HEK293 (cell line): Measurements from ENCODE around the gene KRTAP4-9.
A peak's percentile ranks its signal among the peaks of the same experiment; 100 is the strongest.

Source experiments
- CTCF ChIA-PET: fragments of 350-600 bp; formaldehyde crosslinking; extraction: SDS; loops from one replicate; lab custom pipeline; 2021; ENCODE audit warnings: antibody characterized with exemption; lab: Yijun Ruan, JAX
- POLR2A ChIA-PET: fragments of 300-600 bp; formaldehyde crosslinking; extraction: SDS; loops from one replicate; lab custom pipeline; 2020; ENCODE audit warnings: antibody characterized with exemption, inconsistent platforms; lab: Yijun Ruan, JAX
- H3K27ac ChIP-seq: fragments of 200-500 bp; sonication (Bioruptor generic); 2 replicates; pipeline ENCODE4 v1.5.1; 2014; ENCODE audit warnings: low read depth, low read length, control low read depth, inconsistent platforms; ENCODE audit errors: extremely low read depth
- H3K36me3 ChIP-seq, 2 experiments: fragments of 200-500 bp in 1 of 2; sonication (Bioruptor generic) in 1 of 2; 1 replicate in 1 of 2; 2 replicates in 1 of 2; pipeline ENCODE4 v1.5.1; 2014 to 2017; ENCODE audit warnings: inconsistent platforms in 2 of 2, low read length in 2 of 2; ENCODE audit not compliant: control insufficient read depth in 2 of 2, insufficient read depth in 1 of 2
- H3K4me1 ChIP-seq: fragments of 200-500 bp; sonication (Bioruptor generic); 2 replicates; pipeline ENCODE4 v1.5.1; 2014; ENCODE audit warnings: mild to moderate bottlenecking, low read length, inconsistent platforms; ENCODE audit not compliant: control insufficient read depth, insufficient read depth
- H3K4me3 ChIP-seq: 2 replicates; pipeline ENCODE4 v1.5.1; 2011; ENCODE audit warnings: low read depth, mild to moderate bottlenecking, control low read depth, low read length, moderate library complexity
- H3K9me3 ChIP-seq: fragments of 200-500 bp; sonication (Bioruptor generic); 2 replicates; pipeline ENCODE4 v1.5.1; 2014; ENCODE audit warnings: low read depth, low read length, inconsistent platforms; ENCODE audit not compliant: control insufficient read depth, insufficient read depth
- KLF16 ChIP-seq: fragments of 450-650 bp; formaldehyde crosslinking; IDR thresholded peaks from 2 replicates; pipeline ENCODE4 v1.5.1; 2017; ENCODE audit warnings: missing biosample characterization, missing genetic modification characterization
- PRDM1 ChIP-seq: fragments of 450-650 bp; formaldehyde crosslinking; IDR thresholded peaks from 2 replicates; pipeline ENCODE4; 2016; ENCODE audit warnings: missing biosample characterization, missing genetic modification characterization
- PRDM4 ChIP-seq: fragments of 450-650 bp; formaldehyde crosslinking; IDR thresholded peaks from 2 replicates; pipeline ENCODE4 v1.5.1; 2017; ENCODE audit warnings: missing biosample characterization, missing genetic modification characterization
- SALL2 ChIP-seq: fragments of 450-650 bp; formaldehyde crosslinking; IDR thresholded peaks from 2 replicates; pipeline ENCODE4 v1.5.0; 2017; ENCODE audit warnings: missing biosample characterization, mild to moderate bottlenecking, missing genetic modification characterization, borderline replicate concordance
- ZNF140 ChIP-seq: fragments of 450-650 bp; formaldehyde crosslinking; IDR thresholded peaks from 2 replicates; pipeline ENCODE4 v1.5.1; 2016; ENCODE audit warnings: missing biosample characterization, missing genetic modification characterization
- ZNF23 ChIP-seq: fragments of 450-650 bp; formaldehyde crosslinking; IDR thresholded peaks from 2 replicates; pipeline ENCODE4 v1.5.1; 2016; ENCODE audit warnings: missing biosample characterization, missing genetic modification characterization, borderline replicate concordance
- ZNF239 ChIP-seq: fragments of 450-650 bp; formaldehyde crosslinking; IDR thresholded peaks from 2 replicates; pipeline ENCODE4 v1.5.1; 2016; ENCODE audit warnings: missing biosample characterization, missing genetic modification characterization
- ZNF366 ChIP-seq: fragments of 450-650 bp; formaldehyde crosslinking; conservative IDR thresholded peaks from 2 replicates; pipeline ENCODE4 v1.5.1; 2016; ENCODE audit warnings: missing biosample characterization, missing genetic modification characterization
- ZNF426 ChIP-seq: fragments of 450-650 bp; formaldehyde crosslinking; IDR thresholded peaks from 2 replicates; pipeline ENCODE4 v1.5.1; 2017; ENCODE audit warnings: missing biosample characterization, missing genetic modification characterization, mild to moderate bottlenecking, inconsistent platforms, moderate library complexity
- ZNF658 ChIP-seq: fragments of 450-650 bp; formaldehyde crosslinking; IDR thresholded peaks from 2 replicates; pipeline ENCODE4; 2016; ENCODE audit warnings: missing biosample characterization, missing genetic modification characterization
- ZNF837 ChIP-seq: fragments of 450-650 bp; formaldehyde crosslinking; IDR thresholded peaks from 2 replicates; pipeline ENCODE4 v1.5.1; 2016; ENCODE audit warnings: missing biosample characterization, missing genetic modification characterization
- TF ChIP-seq, protein P1 (sequence below): fragments of 450-650 bp; formaldehyde crosslinking; IDR thresholded peaks from 2 replicates; pipeline ENCODE4 v1.5.1; 2016; ENCODE audit warnings: missing biosample characterization, missing genetic modification characterization
- TF ChIP-seq, protein P2 (sequence below): fragments of 450-650 bp; formaldehyde crosslinking; conservative IDR thresholded peaks from 2 replicates; pipeline ENCODE4 v1.5.1; 2016; ENCODE audit warnings: low read depth, missing biosample characterization, missing genetic modification characterization
- TF ChIP-seq, protein P3 (sequence below): fragments of 450-650 bp; formaldehyde crosslinking; IDR thresholded peaks from 2 replicates; pipeline ENCODE4 v1.5.1; 2016; ENCODE audit warnings: missing biosample characterization, missing genetic modification characterization
- TF ChIP-seq, protein P4 (sequence below): fragments of 450-650 bp; formaldehyde crosslinking; IDR thresholded peaks from 2 replicates; pipeline ENCODE4 v1.5.1; 2016; ENCODE audit warnings: missing biosample characterization, missing genetic modification characterization, borderline replicate concordance
- TF ChIP-seq, protein P5 (sequence below): fragments of 450-650 bp; formaldehyde crosslinking; IDR thresholded peaks from 2 replicates; pipeline ENCODE4 v1.5.1; 2016; ENCODE audit warnings: missing biosample characterization, missing genetic modification characterization, low read depth

KRTAP4-9 gene

DNA sequence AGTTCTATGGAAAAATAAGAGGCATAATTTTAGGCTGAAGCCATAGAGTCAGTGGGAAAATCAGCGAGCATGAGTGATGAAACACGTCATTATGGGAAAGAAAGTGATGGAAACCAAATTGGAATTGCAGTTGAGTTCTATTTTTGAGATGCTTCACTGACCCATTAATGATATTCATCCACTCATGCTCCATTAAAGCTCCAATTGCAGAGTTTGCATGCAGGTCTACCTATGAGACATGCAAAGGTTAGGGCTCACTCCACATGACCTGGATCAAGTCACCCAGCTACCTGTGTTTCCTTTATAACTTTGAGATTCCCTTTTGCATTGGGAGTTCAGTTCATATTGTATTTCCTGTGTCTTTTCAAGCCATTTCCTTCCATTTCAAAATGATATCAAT is 31.5 kb upstream of the KRTAP4-9 start:
- Histone ChIP-seq H3K36me3 (no peaks in the 10 kb centered on the region), H3K27ac (no peak overlapping the region), H3K4me3 (no peak overlapping the region), H3K9me3 (no peaks in the 10 kb centered on the region), H3K4me1 (no peaks in the 10 kb centered on the region)
- TF ChIP-seq, protein P1, sequence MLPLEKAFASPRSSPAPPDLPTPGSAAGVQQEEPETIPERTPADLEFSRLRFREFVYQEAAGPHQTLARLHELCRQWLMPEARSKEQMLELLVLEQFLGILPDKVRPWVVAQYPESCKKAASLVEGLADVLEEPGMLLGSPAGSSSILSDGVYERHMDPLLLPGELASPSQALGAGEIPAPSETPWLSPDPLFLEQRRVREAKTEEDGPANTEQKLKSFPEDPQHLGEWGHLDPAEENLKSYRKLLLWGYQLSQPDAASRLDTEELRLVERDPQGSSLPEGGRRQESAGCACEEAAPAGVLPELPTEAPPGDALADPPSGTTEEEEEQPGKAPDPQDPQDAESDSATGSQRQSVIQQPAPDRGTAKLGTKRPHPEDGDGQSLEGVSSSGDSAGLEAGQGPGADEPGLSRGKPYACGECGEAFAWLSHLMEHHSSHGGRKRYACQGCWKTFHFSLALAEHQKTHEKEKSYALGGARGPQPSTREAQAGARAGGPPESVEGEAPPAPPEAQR (tag by site-specific recombination), result no peak
- no peak for TF ChIP-seq ZNF426 (tag by site-specific recombination)
- TF ChIP-seq ZNF239 (tag by site-specific recombination), result no peak
- TF ChIP-seq ZNF140, result no peak
- TF ChIP-seq PRDM4 (tag by site-specific recombination), result no peak
- CTCF ChIA-PET, result interaction anchor here (0.8 to 1.8 kb wide), 3 partner anchors 575 to 589 kb away, joined by 3 read pairs; no protein-coding TSS in a partner anchor
- POLR2A ChIA-PET, result no interaction called here

DNA sequence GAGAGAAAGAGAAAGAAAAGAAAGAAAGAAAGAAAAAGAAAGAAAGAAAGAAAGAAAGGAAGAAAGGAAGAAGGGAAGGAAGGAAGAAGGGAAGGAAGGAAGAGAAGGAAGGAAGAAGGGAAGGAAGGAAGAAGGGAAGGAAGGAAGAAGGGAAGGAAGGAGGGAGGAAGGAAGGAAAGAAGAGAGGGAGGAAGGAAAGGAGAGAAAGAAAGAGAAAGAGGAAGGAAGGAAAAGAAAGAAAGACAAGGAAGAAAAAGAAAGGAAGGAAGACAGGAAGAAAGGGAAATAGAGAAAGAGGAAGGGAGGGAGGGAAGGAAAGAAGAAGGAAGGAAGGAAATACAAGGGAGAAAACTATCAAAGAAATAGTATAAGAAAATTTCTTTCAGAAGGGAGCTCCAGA is 28.4 kb upstream of the KRTAP4-9 start:
- Histone ChIP-seq H3K9me3 (no peaks in the 10 kb centered on the region), H3K4me1 (no peaks in the 10 kb centered on the region), H3K36me3 (no peaks in the 10 kb centered on the region), H3K4me3 (no peak overlapping the region), H3K27ac (no peak overlapping the region)
- CTCF ChIA-PET, result no interaction called here
- TF ChIP-seq ZNF366 (peak; percentile 92), KLF16 (no peak), PRDM1 (peak; percentile 59), ZNF658 (tag by site-specific recombination) (no peak), SALL2 (tag by site-specific recombination) (peak; percentile 56; the same call in 1 of the 2 replicates), ZNF837 (tag by site-specific recombination) (no peak)
- TF ChIP-seq, protein P2, sequence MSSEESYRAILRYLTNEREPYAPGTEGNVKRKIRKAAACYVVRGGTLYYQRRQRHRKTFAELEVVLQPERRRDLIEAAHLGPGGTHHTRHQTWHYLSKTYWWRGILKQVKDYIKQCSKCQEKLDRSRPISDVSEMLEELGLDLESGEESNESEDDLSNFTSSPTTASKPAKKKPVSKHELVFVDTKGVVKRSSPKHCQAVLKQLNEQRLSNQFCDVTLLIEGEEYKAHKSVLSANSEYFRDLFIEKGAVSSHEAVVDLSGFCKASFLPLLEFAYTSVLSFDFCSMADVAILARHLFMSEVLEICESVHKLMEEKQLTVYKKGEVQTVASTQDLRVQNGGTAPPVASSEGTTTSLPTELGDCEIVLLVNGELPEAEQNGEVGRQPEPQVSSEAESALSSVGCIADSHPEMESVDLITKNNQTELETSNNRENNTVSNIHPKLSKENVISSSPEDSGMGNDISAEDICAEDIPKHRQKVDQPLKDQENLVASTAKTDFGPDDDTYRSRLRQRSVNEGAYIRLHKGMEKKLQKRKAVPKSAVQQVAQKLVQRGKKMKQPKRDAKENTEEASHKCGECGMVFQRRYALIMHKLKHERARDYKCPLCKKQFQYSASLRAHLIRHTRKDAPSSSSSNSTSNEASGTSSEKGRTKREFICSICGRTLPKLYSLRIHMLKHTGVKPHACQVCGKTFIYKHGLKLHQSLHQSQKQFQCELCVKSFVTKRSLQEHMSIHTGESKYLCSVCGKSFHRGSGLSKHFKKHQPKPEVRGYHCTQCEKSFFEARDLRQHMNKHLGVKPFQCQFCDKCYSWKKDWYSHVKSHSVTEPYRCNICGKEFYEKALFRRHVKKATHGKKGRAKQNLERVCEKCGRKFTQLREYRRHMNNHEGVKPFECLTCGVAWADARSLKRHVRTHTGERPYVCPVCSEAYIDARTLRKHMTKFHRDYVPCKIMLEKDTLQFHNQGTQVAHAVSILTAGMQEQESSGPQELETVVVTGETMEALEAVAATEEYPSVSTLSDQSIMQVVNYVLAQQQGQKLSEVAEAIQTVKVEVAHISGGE (tag by site-specific recombination), result no peak
- POLR2A ChIA-PET, result no interaction called here

DNA sequence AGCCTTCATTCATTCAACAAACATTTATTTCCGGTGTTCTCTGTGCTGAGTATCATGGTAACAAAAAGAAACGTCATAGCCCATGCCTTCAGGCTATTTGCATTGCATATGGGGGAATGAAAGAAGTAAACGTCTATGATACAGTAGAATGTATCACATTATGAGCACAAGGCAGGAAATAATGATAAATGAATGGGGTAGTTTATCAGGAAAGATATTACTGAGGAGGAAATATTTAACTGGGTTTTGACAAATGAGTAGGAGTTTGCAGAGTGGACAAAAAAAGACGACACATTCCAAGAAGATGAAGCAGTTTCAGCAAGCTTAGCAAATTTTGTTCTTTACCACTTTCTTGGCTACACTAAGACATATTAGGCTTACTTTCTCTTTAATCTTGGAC is 22.6 kb upstream of the KRTAP4-9 start:
- no peak overlapping the region for H3K4me3 ChIP-seq
- ChIA-PET POLR2A (no interaction called here), CTCF (no interaction called here)
- H3K27ac ChIP-seq, result no peak overlapping the region
- H3K4me1 ChIP-seq, result no peaks in the 10 kb centered on the region
- H3K36me3 ChIP-seq, result no peaks in the 10 kb centered on the region
- H3K9me3 ChIP-seq, result no peaks in the 10 kb centered on the region
- no peak for TF ChIP-seq ZNF426 (tag by site-specific recombination)
- TF ChIP-seq, protein P3, sequence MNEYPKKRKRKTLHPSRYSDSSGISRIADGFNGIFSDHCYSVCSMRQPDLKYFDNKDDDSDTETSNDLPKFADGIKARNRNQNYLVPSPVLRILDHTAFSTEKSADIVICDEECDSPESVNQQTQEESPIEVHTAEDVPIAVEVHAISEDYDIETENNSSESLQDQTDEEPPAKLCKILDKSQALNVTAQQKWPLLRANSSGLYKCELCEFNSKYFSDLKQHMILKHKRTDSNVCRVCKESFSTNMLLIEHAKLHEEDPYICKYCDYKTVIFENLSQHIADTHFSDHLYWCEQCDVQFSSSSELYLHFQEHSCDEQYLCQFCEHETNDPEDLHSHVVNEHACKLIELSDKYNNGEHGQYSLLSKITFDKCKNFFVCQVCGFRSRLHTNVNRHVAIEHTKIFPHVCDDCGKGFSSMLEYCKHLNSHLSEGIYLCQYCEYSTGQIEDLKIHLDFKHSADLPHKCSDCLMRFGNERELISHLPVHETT (tag by site-specific recombination), result no peak
- TF ChIP-seq, protein P4, sequence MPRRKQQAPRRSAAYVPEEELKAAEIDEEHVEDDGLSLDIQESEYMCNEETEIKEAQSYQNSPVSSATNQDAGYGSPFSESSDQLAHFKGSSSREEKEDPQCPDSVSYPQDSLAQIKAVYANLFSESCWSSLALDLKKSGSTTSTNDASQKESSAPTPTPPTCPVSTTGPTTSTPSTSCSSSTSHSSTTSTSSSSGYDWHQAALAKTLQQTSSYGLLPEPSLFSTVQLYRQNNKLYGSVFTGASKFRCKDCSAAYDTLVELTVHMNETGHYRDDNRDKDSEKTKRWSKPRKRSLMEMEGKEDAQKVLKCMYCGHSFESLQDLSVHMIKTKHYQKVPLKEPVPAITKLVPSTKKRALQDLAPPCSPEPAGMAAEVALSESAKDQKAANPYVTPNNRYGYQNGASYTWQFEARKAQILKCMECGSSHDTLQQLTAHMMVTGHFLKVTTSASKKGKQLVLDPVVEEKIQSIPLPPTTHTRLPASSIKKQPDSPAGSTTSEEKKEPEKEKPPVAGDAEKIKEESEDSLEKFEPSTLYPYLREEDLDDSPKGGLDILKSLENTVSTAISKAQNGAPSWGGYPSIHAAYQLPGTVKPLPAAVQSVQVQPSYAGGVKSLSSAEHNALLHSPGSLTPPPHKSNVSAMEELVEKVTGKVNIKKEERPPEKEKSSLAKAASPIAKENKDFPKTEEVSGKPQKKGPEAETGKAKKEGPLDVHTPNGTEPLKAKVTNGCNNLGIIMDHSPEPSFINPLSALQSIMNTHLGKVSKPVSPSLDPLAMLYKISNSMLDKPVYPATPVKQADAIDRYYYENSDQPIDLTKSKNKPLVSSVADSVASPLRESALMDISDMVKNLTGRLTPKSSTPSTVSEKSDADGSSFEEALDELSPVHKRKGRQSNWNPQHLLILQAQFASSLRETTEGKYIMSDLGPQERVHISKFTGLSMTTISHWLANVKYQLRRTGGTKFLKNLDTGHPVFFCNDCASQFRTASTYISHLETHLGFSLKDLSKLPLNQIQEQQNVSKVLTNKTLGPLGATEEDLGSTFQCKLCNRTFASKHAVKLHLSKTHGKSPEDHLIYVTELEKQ (tag by site-specific recombination), result no peak
- TF ChIP-seq, protein P5, sequence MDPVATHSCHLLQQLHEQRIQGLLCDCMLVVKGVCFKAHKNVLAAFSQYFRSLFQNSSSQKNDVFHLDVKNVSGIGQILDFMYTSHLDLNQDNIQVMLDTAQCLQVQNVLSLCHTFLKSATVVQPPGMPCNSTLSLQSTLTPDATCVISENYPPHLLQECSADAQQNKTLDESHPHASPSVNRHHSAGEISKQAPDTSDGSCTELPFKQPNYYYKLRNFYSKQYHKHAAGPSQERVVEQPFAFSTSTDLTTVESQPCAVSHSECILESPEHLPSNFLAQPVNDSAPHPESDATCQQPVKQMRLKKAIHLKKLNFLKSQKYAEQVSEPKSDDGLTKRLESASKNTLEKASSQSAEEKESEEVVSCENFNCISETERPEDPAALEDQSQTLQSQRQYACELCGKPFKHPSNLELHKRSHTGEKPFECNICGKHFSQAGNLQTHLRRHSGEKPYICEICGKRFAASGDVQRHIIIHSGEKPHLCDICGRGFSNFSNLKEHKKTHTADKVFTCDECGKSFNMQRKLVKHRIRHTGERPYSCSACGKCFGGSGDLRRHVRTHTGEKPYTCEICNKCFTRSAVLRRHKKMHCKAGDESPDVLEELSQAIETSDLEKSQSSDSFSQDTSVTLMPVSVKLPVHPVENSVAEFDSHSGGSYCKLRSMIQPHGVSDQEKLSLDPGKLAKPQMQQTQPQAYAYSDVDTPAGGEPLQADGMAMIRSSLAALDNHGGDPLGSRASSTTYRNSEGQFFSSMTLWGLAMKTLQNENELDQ, result no peak
- TF ChIP-seq ZNF23 (tag by site-specific recombination), result no peak
